Retina (tissue), 1 donor: Measurements from ENCODE around the gene PRPF6.

ENCODE experiments used
- DNase-seq: peaks from one replicate; pipeline ENCODE4 v3.0.0-alpha.2; 2016

Gene PRPF6, protein sequence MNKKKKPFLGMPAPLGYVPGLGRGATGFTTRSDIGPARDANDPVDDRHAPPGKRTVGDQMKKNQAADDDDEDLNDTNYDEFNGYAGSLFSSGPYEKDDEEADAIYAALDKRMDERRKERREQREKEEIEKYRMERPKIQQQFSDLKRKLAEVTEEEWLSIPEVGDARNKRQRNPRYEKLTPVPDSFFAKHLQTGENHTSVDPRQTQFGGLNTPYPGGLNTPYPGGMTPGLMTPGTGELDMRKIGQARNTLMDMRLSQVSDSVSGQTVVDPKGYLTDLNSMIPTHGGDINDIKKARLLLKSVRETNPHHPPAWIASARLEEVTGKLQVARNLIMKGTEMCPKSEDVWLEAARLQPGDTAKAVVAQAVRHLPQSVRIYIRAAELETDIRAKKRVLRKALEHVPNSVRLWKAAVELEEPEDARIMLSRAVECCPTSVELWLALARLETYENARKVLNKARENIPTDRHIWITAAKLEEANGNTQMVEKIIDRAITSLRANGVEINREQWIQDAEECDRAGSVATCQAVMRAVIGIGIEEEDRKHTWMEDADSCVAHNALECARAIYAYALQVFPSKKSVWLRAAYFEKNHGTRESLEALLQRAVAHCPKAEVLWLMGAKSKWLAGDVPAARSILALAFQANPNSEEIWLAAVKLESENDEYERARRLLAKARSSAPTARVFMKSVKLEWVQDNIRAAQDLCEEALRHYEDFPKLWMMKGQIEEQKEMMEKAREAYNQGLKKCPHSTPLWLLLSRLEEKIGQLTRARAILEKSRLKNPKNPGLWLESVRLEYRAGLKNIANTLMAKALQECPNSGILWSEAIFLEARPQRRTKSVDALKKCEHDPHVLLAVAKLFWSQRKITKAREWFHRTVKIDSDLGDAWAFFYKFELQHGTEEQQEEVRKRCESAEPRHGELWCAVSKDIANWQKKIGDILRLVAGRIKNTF

DNA sequence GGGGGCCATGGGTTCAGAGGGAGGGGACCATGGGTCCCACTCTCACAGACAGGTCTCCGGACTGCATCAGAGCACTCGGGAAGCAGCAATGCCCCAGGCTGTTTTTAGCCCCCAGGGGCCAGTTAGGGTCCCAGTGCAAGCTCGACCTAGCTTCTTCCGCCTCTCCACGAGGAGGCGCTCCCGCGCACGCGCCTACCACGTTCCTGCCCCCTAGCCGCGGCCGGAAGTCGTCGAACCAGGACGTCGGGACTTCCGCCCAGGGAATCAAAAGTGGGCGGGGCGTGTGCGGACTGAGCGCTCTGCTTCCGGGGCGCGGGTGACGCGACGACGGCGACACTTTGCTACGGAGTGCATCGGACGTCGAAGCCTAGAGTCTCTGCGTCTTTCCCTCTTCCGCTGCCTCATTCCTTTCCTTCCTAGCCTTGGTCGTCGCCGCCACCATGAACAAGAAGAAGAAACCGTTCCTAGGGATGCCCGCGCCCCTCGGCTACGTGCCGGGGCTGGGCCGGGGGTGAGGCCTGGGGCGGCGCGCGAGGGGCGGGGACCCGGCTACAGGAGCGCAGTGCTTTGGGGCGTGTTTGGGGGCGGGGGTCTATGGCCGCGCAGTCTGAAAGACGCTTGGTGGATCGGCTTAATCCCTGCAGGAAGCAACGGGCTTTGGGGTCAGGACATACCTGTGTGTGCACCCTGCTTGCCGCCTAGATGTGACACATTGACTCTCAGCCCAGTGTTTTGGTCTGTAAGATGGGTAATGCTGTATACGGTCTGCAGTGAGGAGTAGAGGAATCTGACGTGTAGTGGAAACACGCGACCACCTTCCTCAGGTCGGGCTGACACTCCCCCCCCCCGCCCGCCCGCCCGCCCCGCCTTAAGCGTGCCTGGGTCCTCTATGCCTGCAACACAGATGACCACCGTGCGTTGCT is at the start of gene PRPF6:
TSS of gene PRPF6 (plus strand) at position 327 of the 923 bp plus-strand sequence. CDS start at position 441, 114 bp downstream.
- DNase-seq: peak; percentile 94

DNA sequence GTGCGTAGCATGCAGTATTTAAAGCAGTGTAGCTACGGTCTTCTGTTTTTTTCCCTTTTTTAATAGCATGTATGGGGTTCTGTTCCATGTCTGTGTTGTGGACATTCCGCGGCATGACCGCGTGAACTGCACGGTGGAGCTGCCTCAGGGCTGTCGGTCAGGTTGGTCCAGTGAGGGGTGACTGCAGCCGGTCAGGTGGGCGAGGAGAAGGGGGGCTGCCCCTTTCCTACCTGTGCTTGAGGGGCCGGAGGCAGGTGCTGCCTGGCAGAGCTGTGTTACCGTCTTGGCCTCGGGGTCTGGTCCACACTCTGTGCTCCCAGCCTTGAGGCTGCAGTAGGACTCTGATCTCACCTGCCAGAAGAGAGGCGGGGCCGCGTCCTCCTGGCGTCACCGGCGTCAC is 49.2 kb upstream of the PRPF6 start:
- DNase-seq: no peak

DNA sequence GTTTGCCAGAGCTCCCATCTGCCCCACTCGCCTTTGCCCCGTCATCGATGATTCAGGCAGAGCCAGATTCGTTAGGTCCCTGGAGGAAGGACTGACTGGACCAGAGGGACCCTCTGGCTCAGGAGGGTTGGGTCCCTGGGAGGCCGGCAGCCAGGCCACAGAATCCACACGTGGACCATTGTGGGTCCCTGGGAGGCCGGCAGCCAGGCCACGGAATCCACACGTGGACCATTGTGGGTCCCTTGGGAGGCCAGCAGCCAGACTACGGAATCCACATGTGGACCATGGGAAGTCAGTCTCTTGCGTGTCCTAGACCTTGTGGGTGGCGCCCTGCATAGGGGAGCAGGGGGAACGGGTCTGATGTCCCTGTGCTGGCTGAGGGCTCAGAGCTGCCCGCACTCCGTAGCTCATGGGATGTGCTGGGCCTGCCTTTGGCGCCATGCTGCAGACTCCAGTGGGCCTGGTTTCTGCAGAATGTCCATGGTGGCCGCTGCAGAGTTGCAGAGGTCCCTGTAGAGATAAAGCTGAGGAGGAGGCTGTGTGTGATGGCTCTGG is 48.2 kb upstream of the PRPF6 start:
- no peak for DNase-seq

DNA sequence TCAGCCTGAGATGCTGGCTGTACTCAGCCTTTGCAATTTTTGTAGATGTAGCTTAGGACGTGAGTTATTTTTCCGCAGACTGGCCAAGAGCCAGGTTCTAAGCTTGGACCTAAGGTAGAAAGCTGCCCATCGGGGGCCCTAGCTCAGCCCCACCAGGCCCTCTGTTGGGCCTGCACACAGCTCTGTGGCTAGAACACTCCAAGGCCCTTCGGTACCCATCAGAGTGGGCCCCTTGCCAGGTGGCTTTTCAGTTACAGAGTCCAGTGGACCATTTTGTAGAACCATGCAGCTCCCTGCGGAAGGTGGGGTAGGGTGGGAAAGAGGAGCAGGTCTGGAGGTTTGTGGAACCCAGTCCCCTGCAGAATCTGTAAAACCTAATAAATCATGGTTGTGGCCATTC is 47.3 kb upstream of the PRPF6 start:
- no peak for DNase-seq

DNA sequence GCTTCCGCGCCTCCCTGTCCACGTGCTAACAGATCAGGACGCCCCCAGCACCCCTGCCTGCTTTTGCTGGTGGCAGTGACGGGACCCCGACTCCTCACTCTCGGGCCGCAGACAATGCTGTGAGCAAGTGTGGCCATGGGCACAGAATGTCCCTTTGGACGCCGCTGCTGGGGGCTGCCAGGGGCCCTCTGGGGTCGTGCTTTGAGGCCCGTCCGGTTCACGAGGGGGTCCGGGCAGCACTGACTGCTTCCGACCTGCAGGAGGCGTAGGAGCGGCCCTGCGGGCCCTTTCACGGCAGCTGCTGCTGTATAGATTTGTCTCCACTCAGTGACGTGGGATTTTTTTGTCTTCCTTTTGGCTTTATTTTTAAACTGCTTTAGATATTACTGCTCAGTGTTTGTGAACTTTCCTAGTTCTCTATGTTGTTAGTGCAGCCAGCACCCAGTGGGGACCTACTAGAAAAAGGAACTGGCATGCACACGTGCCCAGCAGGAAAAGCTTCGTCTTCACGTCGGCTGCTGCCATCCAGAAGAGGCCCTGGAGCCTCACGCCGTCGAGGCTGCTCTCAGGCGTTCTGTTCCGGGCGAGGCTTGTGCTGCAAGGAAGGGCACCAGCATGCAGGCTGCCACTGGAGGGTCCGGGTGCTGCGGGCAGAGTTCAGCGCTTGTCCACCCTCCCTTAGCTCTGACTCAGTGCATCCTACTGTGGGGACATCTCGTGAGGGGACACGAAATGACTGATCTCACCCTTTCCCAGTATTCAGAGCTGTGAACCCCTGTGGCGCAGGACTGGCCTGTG is 46.5 kb upstream of the PRPF6 start:
- peak; percentile 7 for DNase-seq

DNA sequence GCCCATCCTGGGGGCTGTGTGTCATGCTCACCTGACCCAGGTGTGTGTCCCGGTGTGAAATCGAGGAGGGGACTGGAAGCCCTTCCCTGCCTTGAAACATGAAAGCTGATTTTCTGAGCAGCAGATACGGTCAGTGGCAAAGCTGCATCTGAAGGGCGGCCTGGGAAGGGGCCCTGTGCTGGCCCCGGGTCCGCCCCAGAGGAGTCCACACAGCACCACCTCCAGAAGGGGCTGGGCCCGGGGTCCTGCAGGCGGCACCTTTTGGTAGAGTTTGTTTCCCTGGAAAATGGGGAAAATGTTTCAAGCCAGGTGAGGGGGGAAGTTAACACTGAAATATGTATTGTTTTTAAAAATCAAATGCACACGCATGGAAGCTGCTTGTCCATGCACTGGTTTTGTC is 45.5 kb upstream of the PRPF6 start:
- DNase-seq: no peak

DNA sequence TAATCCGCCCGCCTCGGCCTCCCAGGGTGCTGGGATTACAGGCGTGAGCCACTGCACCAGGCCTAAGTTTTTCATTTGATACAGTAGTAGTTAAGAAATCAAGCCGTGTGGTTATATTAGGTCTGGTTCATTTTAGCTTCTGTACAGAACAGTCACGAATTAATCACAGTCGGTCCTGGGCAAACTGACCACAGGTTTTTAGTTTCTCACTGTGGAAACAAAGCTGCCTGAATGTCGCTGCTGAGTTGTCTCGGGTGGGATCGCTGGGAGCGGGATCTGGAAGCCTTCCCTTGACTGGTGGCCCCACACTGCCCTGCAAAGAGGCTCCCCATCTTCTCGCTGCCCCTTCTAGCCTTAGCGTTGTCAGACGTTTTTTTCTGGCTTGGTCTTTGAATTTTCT is 43.3 kb upstream of the PRPF6 start:
- no peak for DNase-seq

DNA sequence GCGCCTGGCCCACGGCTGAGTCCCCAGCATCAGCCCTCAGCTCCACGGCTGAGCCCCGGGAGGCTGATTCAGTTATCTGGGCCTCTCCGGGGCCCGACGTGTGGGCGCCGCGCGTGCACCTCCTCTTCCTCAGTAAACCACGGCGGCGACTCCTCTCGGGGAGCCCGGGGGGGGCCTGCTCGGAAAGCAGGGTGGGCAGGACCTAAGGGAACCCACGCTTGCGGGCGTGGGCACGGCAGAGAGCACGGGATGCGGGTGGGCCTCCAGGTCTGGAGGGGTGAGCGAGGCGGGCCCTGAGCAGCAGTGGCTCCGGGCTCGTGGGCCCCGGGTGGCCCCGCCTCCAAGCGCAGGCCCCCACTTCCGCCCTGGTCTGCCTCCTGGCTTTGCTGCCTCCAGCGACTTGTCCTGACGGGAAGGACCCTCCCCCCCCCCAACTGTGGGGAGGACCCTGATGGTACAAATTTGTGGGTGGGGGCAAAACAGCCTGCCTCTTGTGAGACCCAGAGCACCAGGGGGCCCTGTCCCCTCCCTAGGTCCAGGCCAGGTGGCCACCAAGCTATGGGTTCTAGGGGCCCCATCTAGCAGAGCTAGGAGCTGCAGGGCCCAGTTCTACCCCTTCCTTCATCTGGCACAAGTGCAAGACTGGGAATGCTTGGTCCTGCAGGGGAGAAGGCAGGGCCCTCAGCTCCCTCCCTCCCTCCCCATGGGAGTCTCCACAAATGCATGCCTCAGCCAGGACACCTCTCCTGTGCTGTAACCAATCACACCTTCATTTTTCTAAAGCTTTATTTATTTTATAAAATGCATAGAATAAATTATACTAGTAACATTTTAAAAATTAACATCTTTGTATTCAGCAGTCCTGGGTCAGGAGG is 41.6 kb upstream of the PRPF6 start:
- no peak for DNase-seq

DNA sequence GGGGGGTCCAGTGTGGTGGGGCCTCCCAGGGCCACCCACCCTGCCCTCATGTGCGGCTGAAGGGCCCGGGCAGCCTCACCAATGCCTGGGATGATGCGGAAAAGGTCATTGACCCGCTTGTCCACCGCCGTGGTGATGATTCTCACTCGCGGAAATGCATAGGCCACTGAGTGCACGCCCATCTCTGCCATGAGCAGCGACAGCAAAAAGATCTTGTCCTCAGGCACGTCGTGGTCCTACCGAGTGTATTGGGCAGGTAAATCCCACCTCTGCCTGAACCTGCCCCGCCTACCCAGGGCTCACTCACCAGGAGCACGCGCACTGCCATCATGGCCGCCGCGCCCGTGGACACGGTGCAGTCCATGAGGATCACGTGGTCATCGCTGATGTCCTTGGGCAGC is 40.9 kb upstream of the PRPF6 start:
- DNase-seq: no peak

DNA sequence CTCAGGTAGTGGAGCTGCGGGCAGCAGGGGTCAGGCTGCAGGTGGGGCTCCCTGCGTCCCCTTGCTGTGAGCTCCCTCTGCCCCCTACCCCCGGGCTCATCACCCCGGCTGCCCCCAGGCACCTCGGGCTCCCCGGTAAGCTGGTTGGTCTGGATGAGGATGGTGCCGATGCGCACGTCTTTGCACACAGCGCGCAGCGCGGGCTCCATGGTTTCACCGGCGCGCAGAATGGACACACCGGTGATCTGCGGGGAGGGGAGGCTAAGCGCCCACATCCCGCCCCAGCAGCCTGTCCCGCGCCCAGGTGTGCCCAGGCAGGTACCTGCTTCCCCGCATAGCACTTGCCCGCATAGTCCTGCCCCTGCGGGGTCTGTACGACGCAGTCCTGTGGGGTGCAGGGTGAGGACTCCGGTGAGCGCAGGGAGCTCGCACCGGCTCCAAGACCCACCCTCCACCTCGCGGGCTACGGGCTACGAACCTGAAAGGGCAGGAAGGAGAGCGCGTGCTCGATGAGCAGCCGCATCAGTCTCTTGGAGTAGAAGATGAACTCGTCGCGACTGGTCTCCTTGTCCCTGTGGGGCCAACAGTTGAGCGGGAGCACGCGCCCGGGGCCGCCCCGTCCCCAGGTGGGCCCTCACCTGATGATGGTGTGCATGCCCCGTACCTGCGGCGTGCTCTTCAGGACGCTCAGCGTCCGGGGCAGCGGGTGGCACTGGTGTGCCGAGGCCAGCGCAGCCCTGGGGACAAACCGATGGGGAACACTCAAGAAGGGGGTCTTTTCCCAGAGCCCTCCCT is 40.3 kb upstream of the PRPF6 start:
- no peak for DNase-seq

DNA sequence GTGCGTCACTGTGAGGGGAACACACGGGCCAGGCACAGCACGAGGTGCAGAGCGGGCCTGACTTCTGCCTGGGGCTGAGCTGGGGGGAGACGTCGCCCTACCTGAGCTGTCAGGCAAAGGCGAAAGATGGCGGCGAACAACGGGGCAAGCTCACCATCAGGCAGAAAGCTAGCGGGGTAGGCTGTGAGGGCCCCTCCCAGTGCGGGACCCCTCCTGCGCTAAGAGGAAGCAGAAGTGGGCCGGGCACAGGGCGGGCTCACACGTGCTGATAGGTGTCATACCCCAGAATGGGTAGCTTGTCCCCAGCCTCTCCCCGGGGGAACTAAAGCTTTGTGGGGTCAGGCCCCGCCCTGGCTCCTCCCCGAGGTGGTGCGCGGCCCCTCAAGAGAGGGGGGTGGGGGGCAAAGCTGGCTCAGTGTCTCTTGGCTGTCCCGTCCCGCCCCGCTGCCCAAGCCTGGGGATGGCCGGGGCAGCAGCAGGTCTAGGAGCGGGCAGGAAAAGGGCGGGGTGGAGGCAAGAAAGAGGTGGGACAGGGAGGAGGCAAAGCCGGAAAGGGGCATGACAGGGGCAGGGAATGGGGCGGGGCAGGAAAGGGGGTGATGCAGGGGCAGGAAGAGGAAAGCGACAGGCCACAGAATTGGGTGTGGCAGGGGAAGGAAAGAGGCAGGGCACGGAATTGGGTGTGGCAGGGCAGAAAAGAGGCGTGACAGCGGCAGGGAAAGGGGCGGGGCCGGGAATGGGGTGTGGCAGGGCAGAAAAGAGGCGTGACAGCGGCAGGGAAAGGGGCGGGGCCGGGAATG is 39.5 kb upstream of the PRPF6 start:
- DNase-seq: no peak

DNA sequence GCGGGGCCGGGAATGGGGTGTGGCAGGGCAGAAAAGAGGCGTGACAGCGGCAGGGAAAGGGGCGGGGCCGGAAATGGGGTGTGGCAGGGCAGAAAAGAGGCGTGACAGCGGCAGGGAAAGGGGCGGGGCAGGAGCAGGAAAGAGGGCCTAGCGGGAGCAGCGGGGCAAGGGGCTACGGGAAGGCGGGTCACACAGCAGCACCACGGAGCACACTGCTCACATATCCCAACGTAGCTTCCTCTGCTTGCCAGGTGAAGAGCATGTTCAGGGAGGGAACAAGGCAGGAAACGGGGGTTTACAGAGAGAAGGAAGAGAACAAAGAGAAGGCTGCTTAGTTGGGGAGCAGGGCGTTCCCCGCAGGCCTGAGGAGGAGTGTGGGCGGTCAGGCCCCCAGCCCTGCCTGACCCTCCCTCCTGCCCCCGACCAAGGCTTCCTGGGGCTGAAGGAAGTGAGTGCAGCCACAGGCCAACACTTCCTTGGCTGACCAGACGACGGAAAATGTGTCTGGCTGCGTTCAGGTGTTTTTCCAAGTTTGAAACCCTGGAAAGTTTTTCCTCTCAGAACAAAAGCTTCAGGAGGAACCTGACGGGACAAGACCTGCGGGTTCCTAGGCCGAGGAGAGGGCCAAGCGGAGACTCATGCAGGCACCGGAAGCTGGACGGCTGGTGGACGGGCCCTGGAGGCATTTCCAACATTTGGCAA is 38.5 kb upstream of the PRPF6 start:
- no peak for DNase-seq

DNA sequence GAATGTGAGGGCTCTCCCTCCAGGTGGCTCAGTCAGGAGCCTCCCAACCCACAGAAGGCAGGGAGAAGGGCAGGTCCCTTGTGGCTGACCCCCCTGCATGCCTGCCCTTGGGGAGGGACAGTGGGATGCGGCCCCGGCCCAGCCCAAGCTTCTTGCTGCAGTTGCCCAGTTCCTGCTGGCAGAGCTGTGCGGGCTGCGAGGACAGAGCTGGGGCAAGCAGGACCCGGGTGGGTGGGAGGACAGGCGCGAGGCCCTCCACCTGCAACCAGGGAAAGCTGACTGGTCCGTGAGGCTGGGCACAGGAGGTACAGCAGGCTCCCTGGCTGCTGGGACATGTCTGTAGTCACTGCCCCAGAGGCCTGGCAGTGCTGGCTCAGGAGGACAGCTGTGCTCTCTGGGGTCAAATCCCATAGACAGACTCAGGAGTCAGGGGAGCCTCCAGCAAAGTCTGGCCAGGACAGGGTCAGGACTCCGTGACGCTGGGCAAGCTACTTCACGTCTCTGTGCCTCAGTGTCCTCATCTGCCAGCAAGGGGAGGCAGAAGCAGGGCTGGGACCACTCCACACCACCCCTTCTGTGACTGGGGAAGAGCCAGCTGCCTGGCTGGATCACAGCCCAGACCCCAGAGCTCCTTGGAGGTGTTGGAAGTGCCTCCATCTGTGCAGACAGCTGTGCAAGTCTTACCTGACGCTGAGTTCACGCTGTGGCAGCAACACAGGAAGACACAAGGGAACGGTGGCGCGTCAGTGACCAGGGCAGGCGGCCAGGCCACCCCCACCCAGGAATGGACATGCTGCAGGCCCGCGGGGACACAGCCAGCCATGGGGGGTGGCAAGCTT is 37.7 kb upstream of the PRPF6 start:
- DNase-seq: no peak

DNA sequence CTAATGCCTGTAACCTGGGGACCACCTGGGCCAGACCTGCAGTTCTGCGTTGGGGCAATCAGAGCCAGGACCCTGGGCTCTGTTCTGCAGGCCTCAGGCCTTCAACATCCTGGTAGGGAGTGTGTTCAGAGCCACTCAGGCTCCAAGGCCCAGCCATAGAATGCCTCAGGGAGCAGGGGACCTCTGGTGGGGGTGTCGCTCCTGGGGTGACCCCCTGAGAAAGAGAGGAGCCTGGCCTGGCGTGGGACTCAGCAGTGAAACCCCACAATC is 37.2 kb upstream of the PRPF6 start:
- DNase-seq: no peak

DNA sequence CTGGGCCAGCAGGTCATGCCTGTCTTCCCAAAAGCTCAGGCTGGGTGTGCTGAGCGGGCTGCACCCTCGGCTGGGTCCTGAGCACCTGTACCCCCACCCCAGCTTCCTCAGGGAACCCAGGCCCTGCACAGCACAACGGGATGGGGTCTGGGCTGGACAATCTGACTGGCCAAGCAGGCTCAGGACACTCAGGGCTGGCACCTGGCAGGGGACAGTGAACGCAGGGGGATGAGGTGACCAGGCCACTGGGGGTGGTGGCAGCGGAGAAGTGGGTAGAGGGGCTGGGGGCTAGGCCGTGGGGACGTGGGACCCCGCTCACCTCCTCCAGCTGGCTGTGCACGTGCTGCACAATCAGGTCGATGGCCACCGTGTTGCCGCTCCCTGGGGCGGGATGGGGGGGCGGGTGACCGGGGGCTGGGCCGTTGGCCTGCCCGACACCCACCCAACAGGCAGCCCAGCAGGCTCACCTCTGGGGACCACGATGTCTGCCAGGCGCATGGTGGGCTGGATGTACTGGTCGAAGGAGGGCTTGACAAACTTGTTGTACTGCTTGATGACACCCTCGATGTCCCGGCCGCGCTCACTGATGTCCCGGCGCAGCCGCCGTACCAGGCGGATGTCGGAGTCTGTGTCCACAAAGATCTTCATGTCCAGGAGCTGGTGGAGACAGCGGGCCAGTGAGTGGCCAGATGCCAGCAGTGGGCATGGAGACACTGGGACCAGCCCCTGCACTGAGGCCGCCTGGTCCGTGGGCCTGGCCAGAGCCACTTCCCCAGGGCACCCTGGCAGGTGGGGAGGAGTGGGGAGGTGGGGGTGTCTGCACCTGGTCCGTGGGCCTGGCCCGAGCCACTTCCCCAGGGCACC is 36.6 kb upstream of the PRPF6 start:
- DNase-seq: no peak

DNA sequence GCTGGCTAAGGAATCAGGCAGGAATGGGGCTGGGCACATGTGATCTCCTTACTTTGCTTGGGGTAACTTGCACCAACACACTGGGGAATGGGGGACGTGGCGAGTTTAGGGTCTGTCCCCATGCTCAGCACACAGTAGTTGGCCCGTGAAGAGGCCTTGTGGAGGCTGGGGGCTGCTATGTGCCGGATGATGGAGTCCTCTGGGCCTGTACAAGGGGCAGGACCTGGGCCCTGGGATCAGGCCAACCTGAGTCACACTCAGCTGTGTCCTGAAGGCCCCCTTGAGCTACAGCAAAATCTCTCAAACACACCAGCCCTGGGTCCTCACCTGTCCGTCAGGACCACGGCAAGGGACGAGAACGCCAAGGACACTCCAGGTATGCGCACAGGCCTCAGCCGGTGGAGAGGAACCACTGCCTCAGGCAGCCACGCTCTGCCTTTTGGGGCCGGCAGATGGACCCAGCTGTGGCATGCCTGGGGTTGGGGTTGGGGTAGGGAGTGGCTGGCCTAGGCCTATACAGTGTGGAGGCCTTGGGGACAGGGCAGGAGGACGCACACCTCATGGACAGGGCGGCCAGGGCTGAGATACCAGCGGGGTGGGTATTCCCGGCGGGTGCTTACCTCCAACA is 35.8 kb upstream of the PRPF6 start:
- no peak for DNase-seq
